Endodermal cell (in vitro differentiated cells): Measurements from ENCODE around the gene JRKL. TPM values are rescaled to one million over a fixed set of nuclear protein-coding genes. Genes with fewer than 3 reads are reported as not detected.

Source experiments
- DNase-seq: peaks from one replicate; pipeline ENCODE4 v3.0.0-alpha.2; 2017
- H3K27ac ChIP-seq: 2 replicates; pipeline ENCODE4 v1.5.1; 2013; ENCODE audit warnings: mild to moderate bottlenecking, low read depth, low read length, moderate library complexity
- H3K27me3 ChIP-seq: 2 replicates; pipeline ENCODE4 v1.6.1; 2013; ENCODE audit warnings: mild to moderate bottlenecking, low read length, moderate library complexity; ENCODE audit not compliant: insufficient read depth, control insufficient read depth, poor library complexity, severe bottlenecking
- H3K36me3 ChIP-seq: 2 replicates; pipeline ENCODE4 v1.7.0; 2013; ENCODE audit warnings: mild to moderate bottlenecking, low read length, moderate library complexity; ENCODE audit not compliant: control insufficient read depth, insufficient read depth
- H3K4me1 ChIP-seq: one replicate; pipeline ENCODE4 v1.7.0; 2013; ENCODE audit warnings: low read length; ENCODE audit not compliant: control insufficient read depth, insufficient read depth
- H3K4me3 ChIP-seq: 2 replicates; pipeline ENCODE4 v1.5.1; 2013; ENCODE audit warnings: mild to moderate bottlenecking, low read length, moderate library complexity
- H3K9ac ChIP-seq: 2 replicates; pipeline ENCODE4 v1.6.1; 2013; ENCODE audit warnings: mild to moderate bottlenecking, low read length, moderate library complexity; ENCODE audit not compliant: poor library complexity, severe bottlenecking; ENCODE audit errors: extremely low read depth
- H3K9me3 ChIP-seq: 2 replicates; pipeline ENCODE4 v1.6.1; 2013; ENCODE audit warnings: mild to moderate bottlenecking, low read length, moderate library complexity; ENCODE audit not compliant: control insufficient read depth
- H3K27ac Mint-ChIP-seq: 2 replicates; pipeline ENCODE4 v1.8.0; 2020; ENCODE audit warnings: mixed read lengths
- H3K27me3 Mint-ChIP-seq: 2 replicates; pipeline ENCODE4 v1.8.0; 2021; ENCODE audit warnings: mild to moderate bottlenecking, mixed read lengths; ENCODE audit not compliant: insufficient read depth
- H3K36me3 Mint-ChIP-seq: 2 replicates; pipeline ENCODE4 v1.8.0; 2020; ENCODE audit warnings: low read depth, mixed read lengths
- H3K4me1 Mint-ChIP-seq: 2 replicates; pipeline ENCODE4 v1.8.0; 2020; ENCODE audit warnings: mixed read lengths
- H3K4me3 Mint-ChIP-seq: 2 replicates; pipeline ENCODE4 v1.8.0; 2020; ENCODE audit warnings: mild to moderate bottlenecking, moderate library complexity, mixed read lengths
- H3K9me3 Mint-ChIP-seq: 2 replicates; pipeline ENCODE4 v1.8.0; 2020; ENCODE audit warnings: mild to moderate bottlenecking, mixed read lengths
- CTCF ChIP-seq: fragments of 200-600 bp; sonication (generic); conservative IDR thresholded peaks from 2 replicates; pipeline ENCODE4 v1.5.0; 2021; ENCODE audit warnings: antibody characterized with exemption, mild to moderate bottlenecking
- WGBS, 2 experiments: methylation state at CpG; one replicate each; pipeline versions ENCODE4 v1.1.5 to v1.1.7; 2013; ENCODE audit warnings: missing lambda C conversion rate in 2 of 2, mixed read lengths in 1 of 2; ENCODE audit not compliant: insufficient coverage in 1 of 2, insufficient read length in 1 of 2; 5-methylcytosine and 5-hydroxymethylcytosine counted together
- total RNA-seq, 2 donors: library from RNA; stranded (reverse); fragmentation: NEBNext Ultra II Directional in 1 of 2; extraction: Animal tissue kit (Norgen Biotek cat#: 25700) in 1 of 2; gene quantifications; 2 replicates in 1 of 2; 3 replicates in 1 of 2; pipeline ENCODE4 v1.2.1, GENCODE V29; 2021

Gene JRKL
- total RNA-seq, 2 donors from 2014 or later = 6.2 to 8.4 TPM

- WGBS, 2 experiments = 91 to 100% methylated on average over 1 of the region's 1 CpG
- Mint-ChIP-seq H3K4me3 (no peak overlapping the region), H3K9me3 (no peaks in the 10 kb centered on the region), H3K36me3 (peaks cover 33% of the 10 kb centered on the region), H3K4me1 (no peaks in the 10 kb centered on the region), H3K27ac (no peak overlapping the region), H3K27me3 (no peaks in the 10 kb centered on the region)
- no peak overlapping the region for H3K9ac ChIP-seq
- TF ChIP-seq CTCF = no peak
- peaks cover 46% of the 10 kb centered on the region for H3K36me3 ChIP-seq
- H3K9me3 ChIP-seq = no peaks in the 10 kb centered on the region
- H3K27ac ChIP-seq = no peak overlapping the region
- H3K4me3 ChIP-seq = no peak overlapping the region
- DNase-seq = no peak
- H3K4me1 ChIP-seq = no peaks in the 10 kb centered on the region
- no peaks in the 10 kb centered on the region for H3K27me3 ChIP-seq
These were observed 32.0 kb upstream of the JRKL start for GRCh38 chr11:96357794-96358193.

GRCh38 chr11:96358321-96358720, 31.5 kb upstream of the JRKL start:
- no peak overlapping the region for H3K27ac ChIP-seq
- H3K9me3 ChIP-seq = no peaks in the 10 kb centered on the region
- no peaks in the 10 kb centered on the region for H3K27me3 Mint-ChIP-seq
- WGBS, 2 experiments = 91 to 100% methylated on average over 1 to 3 of the region's 3 CpGs
- no peaks in the 10 kb centered on the region for H3K9me3 Mint-ChIP-seq
- peaks cover 46% of the 10 kb centered on the region for H3K36me3 ChIP-seq
- no peak overlapping the region for H3K27ac Mint-ChIP-seq
- no peaks in the 10 kb centered on the region for H3K27me3 ChIP-seq
- no peak overlapping the region for H3K4me3 ChIP-seq
- H3K4me3 Mint-ChIP-seq = no peak overlapping the region
- H3K4me1 Mint-ChIP-seq = no peaks in the 10 kb centered on the region
- no peak overlapping the region for H3K9ac ChIP-seq
- DNase-seq = no peak
- no peak for TF ChIP-seq CTCF
- H3K36me3 Mint-ChIP-seq = peaks cover 33% of the 10 kb centered on the region
- no peaks in the 10 kb centered on the region for H3K4me1 ChIP-seq

- Histone ChIP-seq H3K27ac (no peak overlapping the region), H3K9ac (no peak overlapping the region), H3K4me3 (no peak overlapping the region), H3K27me3 (no peaks in the 10 kb centered on the region), H3K4me1 (no peaks in the 10 kb centered on the region), H3K9me3 (no peaks in the 10 kb centered on the region), H3K36me3 (peaks cover 47% of the 10 kb centered on the region)
- Mint-ChIP-seq H3K4me3 (no peak overlapping the region), H3K27me3 (no peaks in the 10 kb centered on the region), H3K36me3 (peaks cover 17% of the 10 kb centered on the region), H3K27ac (no peak overlapping the region), H3K4me1 (no peaks in the 10 kb centered on the region), H3K9me3 (no peaks in the 10 kb centered on the region)
- DNase-seq = no peak
- TF ChIP-seq CTCF = no peak
- WGBS, 2 experiments = 93 to 94% methylated on average over 1 to 2 of the region's 2 CpGs
These were observed 28.0 kb upstream of the JRKL start for GRCh38 chr11:96361778-96362177.
